Measurements from ENCODE around the gene GPANK1. TPM values are rescaled to one million over a fixed set of nuclear protein-coding genes. Genes with fewer than 3 reads are reported as not detected.

The GPANK1 gene
- total and polyA plus RNA-seq, 9 of the 15 experiments (the other 6 are each of a cell fraction or from before 2014, with no cell fraction given): 32.2 to 111 (median 46.3) TPM

GRCh38 chr6:31619805-31620585 lies 44.8 kb downstream of the GPANK1 start (continued):
- TF ChIP-seq MGA (IDR thresholded peaks at IDR 0.05) (peak; percentile 95), ZNF445 (CRISPR knock-in tag; IDR thresholded peaks at IDR 0.05; ENCODE audit: low read depth) (peak; percentile 22; the same call in 1 of the 2 replicates), ZNF444 (CRISPR knock-in tag; IDR thresholded peaks at IDR 0.05) (no peak), ZNF778 (CRISPR knock-in tag; IDR thresholded peaks at IDR 0.05) (no peak), ZBTB12 (CRISPR knock-in tag; IDR thresholded peaks at IDR 0.05) (peak; percentile 84)
